OCI-LY7 (cell line): ENCODE measurements around the gene MTHFSD. TPM values are rescaled to one million over a fixed set of nuclear protein-coding genes. Genes with fewer than 3 reads are reported as not detected.

Source experiments
- BruUV-seq: library from RNA; stranded (reverse); fragments of 400-500 nt; replicated peaks from 2 replicates; lab custom pipeline; 2021; lab: Mats Ljungman, UMichigan
- CTCF ChIA-PET: fragments of 300-600 bp; sonication (Branson Sonifier 250); formaldehyde crosslinking; loops from one replicate; lab custom pipeline; 2022; ENCODE audit warnings: antibody characterized with exemption; ENCODE audit not compliant: unreplicated experiment; lab: Charles Lee
- POLR2A ChIA-PET: fragments of 300-600 bp; sonication (Branson Sonifier 250); formaldehyde crosslinking; loops from one replicate; lab custom pipeline; 2022; ENCODE audit warnings: antibody characterized with exemption; lab: Charles Lee
- DNase-seq: peaks from one replicate; pipeline ENCODE4 v3.0.0-alpha.2; 2015; ENCODE audit warnings: low spot score
- H2AFZ ChIP-seq: fragments of 200-600 bp; sonication (generic), shearing (Covaris generic); 2 replicates; pipeline ENCODE4 v1.6.1; 2014; ENCODE audit warnings: mild to moderate bottlenecking, antibody characterized with exemption, low read length, moderate library complexity
- H3K27ac ChIP-seq: fragments of 200-600 bp; sonication (generic); 2 replicates; pipeline ENCODE4 v1.5.1; 2014; ENCODE audit warnings: mixed run types, low read depth, mild to moderate bottlenecking, moderate library complexity, low read length, inconsistent platforms; ENCODE audit not compliant: poor library complexity, severe bottlenecking
- H3K36me3 ChIP-seq: fragments of 200-600 bp; sonication (generic); 2 replicates; pipeline ENCODE4 v1.6.1; 2014; ENCODE audit warnings: mild to moderate bottlenecking, antibody characterized with exemption, low read length, moderate library complexity, mixed read lengths; ENCODE audit not compliant: insufficient read depth
- H3K4me1 ChIP-seq: fragments of 200-600 bp; sonication (generic); 2 replicates; pipeline ENCODE4 v1.5.1; 2014; ENCODE audit warnings: mild to moderate bottlenecking, low read length; ENCODE audit not compliant: insufficient read depth, poor library complexity, severe bottlenecking
- H3K4me2 ChIP-seq: fragments of 200-600 bp; sonication (generic); 2 replicates; pipeline ENCODE4 v1.6.1; 2014; ENCODE audit warnings: mild to moderate bottlenecking, low read length
- H3K4me3 ChIP-seq: fragments of 200-600 bp; sonication (generic); 2 replicates; pipeline ENCODE4 v1.5.1; 2014; ENCODE audit warnings: mild to moderate bottlenecking, low read depth, low read length; ENCODE audit not compliant: poor library complexity, severe bottlenecking
- H3K79me2 ChIP-seq: fragments of 200-600 bp; sonication (generic); 2 replicates; pipeline ENCODE4 v1.6.1; 2016; ENCODE audit warnings: low read depth, mild to moderate bottlenecking, low read length, moderate library complexity, mixed read lengths; ENCODE audit not compliant: insufficient read depth
- H3K9me2 ChIP-seq: fragments of 200-600 bp; sonication (generic); 2 replicates; pipeline ENCODE4 v1.6.1; 2016; ENCODE audit warnings: mild to moderate bottlenecking, low read length, mixed read lengths; ENCODE audit not compliant: insufficient read depth
- H3K9me3 ChIP-seq: fragments of 200-600 bp; sonication (generic); 2 replicates; pipeline ENCODE4 v1.6.1; 2014; ENCODE audit warnings: mild to moderate bottlenecking, mixed run types, low read length, mixed read lengths
- H4K20me1 ChIP-seq: fragments of 200-600 bp; sonication (generic); 2 replicates; pipeline ENCODE4 v1.6.1; 2014; ENCODE audit warnings: mild to moderate bottlenecking, antibody characterized with exemption, low read length, moderate library complexity, mixed read lengths; ENCODE audit not compliant: insufficient read depth
- EZH2phosphoT487 ChIP-seq: fragments of 200-600 bp; sonication (generic); IDR thresholded peaks from 2 replicates; pipeline ENCODE4 v1.6.1; 2018; ENCODE audit warnings: low read depth, borderline replicate concordance, mild to moderate bottlenecking, mixed run types, antibody characterized with exemption, low read length, moderate library complexity, mixed read lengths
- intact Hi-C: fragments of 100-400 bp; cut with micrococcal nuclease; formaldehyde crosslinking; loops from one replicate; pipeline ENCODE4 v1.10.0; 2022; ENCODE audit not compliant: unreplicated experiment
- total RNA-seq, 2 experiments: library from RNA; depleted of rRNA in 1 of 2; stranded (reverse); fragments of >200 nt in 1 of 2; shearing (Covaris generic) in 1 of 2; gene quantifications; 2 replicates each; pipeline ENCODE4 v1.2.3, GENCODE V29; 2014 to 2022
- TF ChIP-seq, protein P1 (sequence below): fragments of 200-600 bp; sonication (generic); conservative IDR thresholded peaks from 2 replicates; pipeline ENCODE4 v1.5.1; 2014; ENCODE audit warnings: mild to moderate bottlenecking, antibody characterized with exemption, low read length, moderate library complexity, mixed read lengths

MTHFSD gene
- total RNA-seq, 2 experiments from 2014 or later, result 12.2 to 26.0 TPM

DNA sequence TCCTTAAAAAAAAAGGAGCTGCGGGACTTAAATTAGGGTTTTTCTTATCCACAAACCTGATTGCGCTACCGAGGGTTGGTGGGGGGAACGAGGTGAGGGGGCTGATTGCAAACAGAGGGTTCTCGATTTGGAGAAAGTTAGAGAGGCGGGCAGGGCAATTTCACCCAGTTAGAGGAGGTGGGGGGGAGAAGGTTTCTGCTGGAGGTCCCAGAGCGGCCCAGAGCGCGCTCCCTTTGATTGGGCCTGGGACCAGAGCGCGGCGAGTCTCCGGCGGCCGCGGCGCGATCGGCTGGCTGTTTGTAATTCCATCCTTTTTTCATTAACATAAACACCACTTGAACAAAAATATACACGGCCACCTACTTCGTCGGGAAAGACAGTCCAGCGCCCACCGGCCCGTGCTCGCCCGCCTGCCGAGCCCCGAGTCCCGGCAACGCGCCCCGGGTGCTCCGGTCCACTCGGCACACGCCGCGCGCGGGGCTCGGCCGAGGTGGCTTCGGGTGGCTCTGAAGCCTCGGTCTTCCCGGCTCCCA lies 58.0 kb downstream of the MTHFSD start:
- no peaks in the 10 kb centered on the region for H4K20me1 ChIP-seq
- no peaks in the 10 kb centered on the region for H3K79me2 ChIP-seq
- DNase-seq, result no peak
- POLR2A ChIA-PET, result no interaction called here
- no peaks in the 10 kb centered on the region for H3K9me2 ChIP-seq
- no peaks in the 10 kb centered on the region for H3K4me1 ChIP-seq
- no peaks in the 10 kb centered on the region for H3K9me3 ChIP-seq
- CTCF ChIA-PET, result no interaction called here
- no peak overlapping the region for H3K4me2 ChIP-seq
- no peak overlapping the region for H3K4me3 ChIP-seq
- intact Hi-C loops, result no loop called here
- no peaks in the 10 kb centered on the region for H3K36me3 ChIP-seq
- no peak for TF ChIP-seq EZH2phosphoT487
- TF ChIP-seq, protein P1, sequence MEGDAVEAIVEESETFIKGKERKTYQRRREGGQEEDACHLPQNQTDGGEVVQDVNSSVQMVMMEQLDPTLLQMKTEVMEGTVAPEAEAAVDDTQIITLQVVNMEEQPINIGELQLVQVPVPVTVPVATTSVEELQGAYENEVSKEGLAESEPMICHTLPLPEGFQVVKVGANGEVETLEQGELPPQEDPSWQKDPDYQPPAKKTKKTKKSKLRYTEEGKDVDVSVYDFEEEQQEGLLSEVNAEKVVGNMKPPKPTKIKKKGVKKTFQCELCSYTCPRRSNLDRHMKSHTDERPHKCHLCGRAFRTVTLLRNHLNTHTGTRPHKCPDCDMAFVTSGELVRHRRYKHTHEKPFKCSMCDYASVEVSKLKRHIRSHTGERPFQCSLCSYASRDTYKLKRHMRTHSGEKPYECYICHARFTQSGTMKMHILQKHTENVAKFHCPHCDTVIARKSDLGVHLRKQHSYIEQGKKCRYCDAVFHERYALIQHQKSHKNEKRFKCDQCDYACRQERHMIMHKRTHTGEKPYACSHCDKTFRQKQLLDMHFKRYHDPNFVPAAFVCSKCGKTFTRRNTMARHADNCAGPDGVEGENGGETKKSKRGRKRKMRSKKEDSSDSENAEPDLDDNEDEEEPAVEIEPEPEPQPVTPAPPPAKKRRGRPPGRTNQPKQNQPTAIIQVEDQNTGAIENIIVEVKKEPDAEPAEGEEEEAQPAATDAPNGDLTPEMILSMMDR, result no peak
- H3K27ac ChIP-seq, result no peak overlapping the region
- H2AFZ ChIP-seq, result no peak overlapping the region
- BruUV-seq, result no TSS peak

DNA sequence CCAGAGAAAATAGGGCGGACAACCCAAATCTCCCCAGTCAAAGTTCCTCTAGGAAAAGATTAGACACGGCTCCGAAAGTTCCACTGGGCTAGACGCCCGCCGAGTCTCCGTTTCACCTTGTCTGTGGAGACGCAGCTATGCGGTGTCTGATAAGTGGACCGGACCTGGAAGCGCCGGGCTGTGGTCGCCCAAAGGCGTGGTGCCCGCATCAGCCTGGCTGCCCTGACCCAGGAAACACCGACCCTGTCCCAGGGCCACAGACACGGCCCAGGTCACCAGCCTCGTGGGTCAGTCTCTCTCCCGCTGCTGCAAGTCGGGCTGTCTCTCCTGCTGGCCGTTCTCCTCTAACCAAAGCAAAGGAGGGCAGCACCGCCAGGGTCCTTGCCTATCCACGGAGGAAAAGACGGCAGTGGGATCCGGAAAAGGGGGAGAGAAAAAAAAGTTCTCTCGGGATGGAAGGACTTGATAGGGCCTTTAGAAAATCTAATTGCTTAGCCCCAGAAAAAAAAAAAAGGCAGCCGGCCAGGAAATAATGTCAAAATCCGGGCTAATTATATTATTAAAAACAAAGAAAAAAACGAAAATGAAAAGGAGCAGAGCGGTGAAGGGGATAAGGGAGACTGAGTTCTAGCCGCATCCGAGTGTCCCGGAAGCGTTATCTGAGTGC lies 58.6 kb downstream of the MTHFSD start:
- no peak overlapping the region for H3K4me3 ChIP-seq
- BruUV-seq, result no TSS peak
- no peak overlapping the region for H2AFZ ChIP-seq
- POLR2A ChIA-PET, result no interaction called here
- no peaks in the 10 kb centered on the region for H3K9me3 ChIP-seq
- TF ChIP-seq, protein P1, result no peak
- no peak for TF ChIP-seq EZH2phosphoT487
- DNase-seq, result no peak
- no peaks in the 10 kb centered on the region for H3K4me1 ChIP-seq
- no peaks in the 10 kb centered on the region for H4K20me1 ChIP-seq
- no peaks in the 10 kb centered on the region for H3K36me3 ChIP-seq
- CTCF ChIA-PET, result no interaction called here
- no peak overlapping the region for H3K4me2 ChIP-seq
- intact Hi-C loops, result no loop called here
- no peaks in the 10 kb centered on the region for H3K9me2 ChIP-seq
- H3K79me2 ChIP-seq, result no peaks in the 10 kb centered on the region
- H3K27ac ChIP-seq, result no peak overlapping the region

DNA sequence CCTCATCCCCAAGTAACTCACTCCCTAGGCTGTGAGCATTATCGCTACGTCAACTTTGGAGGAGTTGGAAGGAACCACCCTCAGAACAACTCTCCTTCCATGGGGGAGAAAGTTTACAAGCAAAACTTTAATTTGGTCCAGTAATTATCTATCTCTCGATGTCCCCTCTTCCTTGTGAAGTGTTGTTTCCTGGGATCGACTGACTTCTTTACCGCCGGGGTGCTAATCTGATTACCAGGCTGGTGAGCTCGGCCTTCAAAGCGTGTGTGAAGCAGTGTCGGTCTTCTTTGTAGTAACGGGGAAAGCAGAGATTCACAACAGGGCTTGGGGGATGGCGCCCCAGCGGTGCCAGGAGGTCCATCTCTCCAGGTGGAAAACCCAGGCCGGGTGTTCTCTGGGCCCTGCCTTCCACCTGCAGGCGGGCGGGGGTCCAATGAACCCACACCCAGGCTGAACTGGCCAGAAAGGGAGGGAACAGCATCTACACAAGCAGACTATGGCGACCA lies 59.2 kb downstream of the MTHFSD start:
- Histone ChIP-seq H3K9me2 (no peaks in the 10 kb centered on the region), H2AFZ (no peak overlapping the region), H3K4me3 (no peak overlapping the region), H3K79me2 (no peaks in the 10 kb centered on the region), H3K4me1 (no peaks in the 10 kb centered on the region), H3K36me3 (no peaks in the 10 kb centered on the region), H3K9me3 (no peaks in the 10 kb centered on the region), H3K4me2 (no peak overlapping the region), H3K27ac (no peak overlapping the region), H4K20me1 (no peaks in the 10 kb centered on the region)
- ChIA-PET POLR2A (no interaction called here), CTCF (no interaction called here)
- TF ChIP-seq EZH2phosphoT487, result no peak
- TF ChIP-seq, protein P1, result no peak
- intact Hi-C loops, result no loop called here
- no TSS peak for BruUV-seq
- DNase-seq, result no peak
